Subcutaneous adipose tissue (tissue), 4 donors: ENCODE data around the gene SH3BP2. TPM values are rescaled to one million over a fixed set of nuclear protein-coding genes. Genes with fewer than 3 reads are reported as not detected.

ENCODE experiments used
- CTCF ChIP-seq: fragments of 450-650 bp; IDR thresholded peaks from one replicate; pipeline ENCODE4 v1.5.1; 2016; ENCODE audit warnings: low read depth, mild to moderate bottlenecking, control low read depth, antibody characterized with exemption, moderate library complexity
- total RNA-seq, 4 donors: library from RNA; depleted of rRNA; stranded (reverse); fragments of >200 nt; gene quantifications; one replicate each; pipeline ENCODE4 v1.1.0, GENCODE V29; 2016

SH3BP2 gene
- total RNA-seq, 4 donors from 2014 or later, result 23.5 to 52.7 (median 43.7) TPM

- TF ChIP-seq CTCF, result no peak
Observed at GRCh38 chr4:2807571-2807970, 14.7 kb downstream of the SH3BP2 start.

- TF ChIP-seq CTCF, result no peak
Observed at GRCh38 chr4:2808001-2808400, 15.1 kb downstream of the SH3BP2 start.

- no peak for TF ChIP-seq CTCF
Observed at GRCh38 chr4:2809610-2810180, 16.8 kb downstream of the SH3BP2 start.

GRCh38 chr4:2810388-2810787, 17.5 kb downstream of the SH3BP2 start:
- TF ChIP-seq CTCF, result no peak

- no peak for TF ChIP-seq CTCF
Observed at GRCh38 chr4:2811830-2812611, 19.1 kb downstream of the SH3BP2 start.

GRCh38 chr4:2812612-2813354, 19.9 kb downstream of the SH3BP2 start:
- no peak for TF ChIP-seq CTCF
